CD4-positive, alpha-beta T cell (primary cell): ENCODE measurements around the gene SNAP25. TPM values are rescaled to one million over a fixed set of nuclear protein-coding genes. Genes with fewer than 3 reads are reported as not detected.

Source experiments
- ATAC-seq: fragments of 200-7000 bp; cut with Tn5 transposase; one replicate; pipeline ENCODE4 v1.10.0; 2022; ENCODE audit warnings: mild to moderate bottlenecking; ENCODE audit not compliant: poor library complexity
- CTCF ChIA-PET: fragments of 350-600 bp; sonication (Branson Sonifier 250); formaldehyde crosslinking; loops from one replicate; lab custom pipeline; 2021; ENCODE audit warnings: antibody characterized with exemption, inconsistent platforms; lab: Charles Lee
- POLR2A ChIA-PET: fragments of 350-600 bp; sonication (Branson Sonifier 250); formaldehyde crosslinking; loops from one replicate; lab custom pipeline; 2021; ENCODE audit warnings: antibody characterized with exemption, inconsistent platforms; lab: Charles Lee
- DNase-seq, 14 experiments: peaks; one replicate each; pipeline ENCODE4 v3.0.0-alpha.2; 2013 to 2020; ENCODE audit warnings: mixed read lengths in 2 of 14
- H3K27ac ChIP-seq, 2 donors: one replicate each; pipeline versions ENCODE4 v1.5.1 to v1.7.0; 2013; ENCODE audit warnings: low read length in 2 of 2, low read depth in 1 of 2, mild to moderate bottlenecking in 1 of 2
- H3K27me3 ChIP-seq, 2 experiments: 1 replicate in 1 of 2; 2 replicates in 1 of 2; pipeline versions ENCODE4 v1.6.1 to v1.7.0; 2013; ENCODE audit warnings: low read length in 2 of 2, control low read depth in 1 of 2, mild to moderate bottlenecking in 1 of 2, moderate library complexity in 1 of 2; ENCODE audit not compliant: insufficient read depth in 2 of 2, control insufficient read depth in 1 of 2
- H3K36me3 ChIP-seq: one replicate; pipeline ENCODE4 v1.6.1; 2013; ENCODE audit warnings: low read length, control low read depth; ENCODE audit not compliant: insufficient read depth
- H3K4me1 ChIP-seq: one replicate; pipeline ENCODE4 v1.6.1; 2013; ENCODE audit warnings: low read length, control low read depth; ENCODE audit not compliant: insufficient read depth
- H3K4me3 ChIP-seq: one replicate; pipeline ENCODE4 v1.5.1; 2013; ENCODE audit warnings: mild to moderate bottlenecking, low read length, moderate library complexity
- H3K9me3 ChIP-seq, 2 experiments: 1 replicate in 1 of 2; 2 replicates in 1 of 2; pipeline versions ENCODE4 v1.6.1 to v1.7.0; 2013; ENCODE audit warnings: low read length in 2 of 2, mild to moderate bottlenecking in 2 of 2, control low read depth in 1 of 2, moderate library complexity in 1 of 2; ENCODE audit not compliant: control insufficient read depth in 1 of 2, insufficient read depth in 1 of 2
- H3K27ac Mint-ChIP-seq: one replicate; pipeline ENCODE4 v1.8.0; 2020; ENCODE audit warnings: mixed read lengths
- H3K27me3 Mint-ChIP-seq: one replicate; pipeline ENCODE4 v1.8.0; 2021; ENCODE audit warnings: mixed read lengths
- H3K36me3 Mint-ChIP-seq: one replicate; pipeline ENCODE4 v1.8.0; 2021; ENCODE audit warnings: low read depth, mixed read lengths
- H3K4me1 Mint-ChIP-seq: one replicate; pipeline ENCODE4 v1.8.0; 2021; ENCODE audit warnings: low read depth, mixed read lengths
- H3K4me3 Mint-ChIP-seq: one replicate; pipeline ENCODE4 v1.8.0; 2020; ENCODE audit warnings: mild to moderate bottlenecking, mixed read lengths
- H3K9me3 Mint-ChIP-seq: one replicate; pipeline ENCODE4 v1.8.0; 2020; ENCODE audit warnings: mixed read lengths
- CTCF ChIP-seq: fragments of 200-600 bp; IDR thresholded peaks from one replicate; pipeline ENCODE4 v1.8.0; 2022; ENCODE audit warnings: antibody characterized with exemption, mild to moderate bottlenecking
- intact Hi-C, 2 experiments: fragments of 100-400 bp; cut with DNase I in 1 of 2; cut with micrococcal nuclease in 1 of 2; formaldehyde crosslinking; loops; one replicate each; pipeline versions ENCODE4 v1.15.1 to v1.9.0; 2023 to 2025; cut with DNase I, micrococcal nuclease
- total RNA-seq, 174 experiments: library from RNA in 2 of 174; stranded (reverse) in 2 of 174; gene quantifications; one replicate each; pipeline ENCODE4 v1.2.3 and lab custom pipeline; 2021 to 2026

Gene SNAP25
- total RNA-seq, 2 experiments from 2014 or later = not detected

- CTCF ChIA-PET = no interaction called here
- no peaks in the 10 kb centered on the region for H3K27me3 ChIP-seq
- DNase-seq = no peak
- H3K4me1 Mint-ChIP-seq = no peaks in the 10 kb centered on the region
- ATAC-seq = no peak
- no peak overlapping the region for H3K27ac ChIP-seq
- no peak overlapping the region for H3K4me3 ChIP-seq
- H3K27ac Mint-ChIP-seq = no peak overlapping the region
- H3K9me3 ChIP-seq = no peaks in the 10 kb centered on the region
- no peak overlapping the region for H3K4me3 Mint-ChIP-seq
- H3K36me3 ChIP-seq = no peaks in the 10 kb centered on the region
- peaks cover 20% of the 10 kb centered on the region for H3K27me3 Mint-ChIP-seq
- no peaks in the 10 kb centered on the region for H3K36me3 Mint-ChIP-seq
- intact Hi-C loops = no loop called here
- H3K4me1 ChIP-seq = no peaks in the 10 kb centered on the region
- TF ChIP-seq CTCF = no peak
- peaks cover 5% of the 10 kb centered on the region for H3K9me3 Mint-ChIP-seq
- POLR2A ChIA-PET = no interaction called here
Measured at GRCh38 chr20:10179574-10180298, 38.9 kb upstream of the SNAP25 start.

- H3K4me3 ChIP-seq = no peak overlapping the region
- H3K27me3 ChIP-seq = no peaks in the 10 kb centered on the region
- ATAC-seq = no peak
- no peak overlapping the region for H3K27ac Mint-ChIP-seq
- H3K27ac ChIP-seq = no peak overlapping the region
- no peaks in the 10 kb centered on the region for H3K4me1 Mint-ChIP-seq
- H3K4me3 Mint-ChIP-seq = no peak overlapping the region
- no peak for DNase-seq
- peaks cover 19% of the 10 kb centered on the region for H3K27me3 Mint-ChIP-seq
- TF ChIP-seq CTCF = no peak
- no peaks in the 10 kb centered on the region for H3K4me1 ChIP-seq
- no peaks in the 10 kb centered on the region for H3K36me3 ChIP-seq
- POLR2A ChIA-PET = no interaction called here
- H3K9me3 ChIP-seq = no peaks in the 10 kb centered on the region
- H3K9me3 Mint-ChIP-seq = peaks cover 11% of the 10 kb centered on the region
- CTCF ChIA-PET = no interaction called here
- H3K36me3 Mint-ChIP-seq = no peaks in the 10 kb centered on the region
- intact Hi-C loops = no loop called here
Measured at GRCh38 chr20:10180651-10181235, 37.9 kb upstream of the SNAP25 start.

GRCh38 chr20:10185741-10186558 lies 32.7 kb upstream of the SNAP25 start:
- Histone ChIP-seq H3K9me3 (no peaks in the 10 kb centered on the region), H3K4me1 (no peaks in the 10 kb centered on the region), H3K4me3 (no peak overlapping the region), H3K27me3 (no peaks in the 10 kb centered on the region), H3K27ac (no peak overlapping the region), H3K36me3 (no peaks in the 10 kb centered on the region)
- H3K4me3 Mint-ChIP-seq = no peak overlapping the region
- no peak for TF ChIP-seq CTCF
- ATAC-seq (no peak), DNase-seq (no peak)
- no peaks in the 10 kb centered on the region for H3K27me3 Mint-ChIP-seq
- no peak overlapping the region for H3K27ac Mint-ChIP-seq
- H3K4me1 Mint-ChIP-seq = no peaks in the 10 kb centered on the region
- no peaks in the 10 kb centered on the region for H3K36me3 Mint-ChIP-seq
- POLR2A ChIA-PET = no interaction called here
- H3K9me3 Mint-ChIP-seq = peaks cover 15% of the 10 kb centered on the region
- intact Hi-C loops = no loop called here
- CTCF ChIA-PET = no interaction called here
